Activated T-cell treated with anti-CD3 and anti-CD28 coated beads, Interleukin-2, amount 50 U/mL, for 24 hours (primary cell): ENCODE data around the gene ACTL6B.

Experiments used
- DNase-seq: peaks from one replicate; pipeline ENCODE4 v3.0.0-alpha.2; 2020
- H3K27ac Mint-ChIP-seq: 2 replicates; pipeline ENCODE4 v1.8.0; 2020; ENCODE audit warnings: mild to moderate bottlenecking, mixed read lengths
- H3K27me3 Mint-ChIP-seq: 2 replicates; pipeline ENCODE4 v1.8.0; 2020; ENCODE audit warnings: mixed read lengths
- H3K36me3 Mint-ChIP-seq: 2 replicates; pipeline ENCODE4 v1.8.0; 2020; ENCODE audit warnings: low read depth, mixed read lengths
- H3K4me1 Mint-ChIP-seq: 2 replicates; pipeline ENCODE4 v1.8.0; 2020; ENCODE audit warnings: low read depth, mixed read lengths
- H3K4me3 Mint-ChIP-seq: 2 replicates; pipeline ENCODE4 v1.8.0; 2020; ENCODE audit warnings: mild to moderate bottlenecking, moderate library complexity, mixed read lengths
- H3K9me3 Mint-ChIP-seq: 2 replicates; pipeline ENCODE4 v1.8.0; 2020; ENCODE audit warnings: mixed read lengths

Gene ACTL6B

GRCh38 chr7:100679129-100679926, 23.1 kb upstream of the ACTL6B start:
- Mint-ChIP-seq H3K27me3 (no peaks in the 10 kb centered on the region), H3K27ac (peak overlapping the region; percentile 79), H3K4me1 (peaks cover 46% of the 10 kb centered on the region), H3K36me3 (peaks cover 74% of the 10 kb centered on the region), H3K9me3 (no peaks in the 10 kb centered on the region), H3K4me3 (no peak overlapping the region)
- no peak for DNase-seq

GRCh38 chr7:100678291-100678984, 22.2 kb upstream of the ACTL6B start:
- Mint-ChIP-seq H3K4me3 (no peak overlapping the region), H3K36me3 (peaks cover 74% of the 10 kb centered on the region), H3K27ac (peak overlapping the region; percentile 85)

GRCh38 chr7:100677308-100678267, 21.3 kb upstream of the ACTL6B start:
- peak overlapping the region; percentile 52 for H3K4me3 Mint-ChIP-seq
- H3K9me3 Mint-ChIP-seq, result no peaks in the 10 kb centered on the region
- DNase-seq, result no peak
- peak overlapping the region; percentile 93 for H3K27ac Mint-ChIP-seq
- peaks cover 46% of the 10 kb centered on the region for H3K4me1 Mint-ChIP-seq
- H3K27me3 Mint-ChIP-seq, result no peaks in the 10 kb centered on the region
- peaks cover 70% of the 10 kb centered on the region for H3K36me3 Mint-ChIP-seq

More at GRCh38 chr7:100678291-100678984, 22.2 kb upstream of the ACTL6B start:
- H3K4me1 Mint-ChIP-seq, result peaks cover 46% of the 10 kb centered on the region
- no peaks in the 10 kb centered on the region for H3K27me3 Mint-ChIP-seq
- no peaks in the 10 kb centered on the region for H3K9me3 Mint-ChIP-seq
- no peak for DNase-seq

GRCh38 chr7:100676501-100677306, 20.5 kb upstream of the ACTL6B start:
- peaks cover 61% of the 10 kb centered on the region for H3K36me3 Mint-ChIP-seq
- H3K4me3 Mint-ChIP-seq, result peak overlapping the region; percentile 84

GRCh38 chr7:100675581-100676350, 19.5 kb upstream of the ACTL6B start:
- peaks cover 51% of the 10 kb centered on the region for H3K36me3 Mint-ChIP-seq
- H3K27me3 Mint-ChIP-seq, result no peaks in the 10 kb centered on the region
- peak overlapping the region; percentile 84 for H3K4me3 Mint-ChIP-seq
- peaks cover 34% of the 10 kb centered on the region for H3K4me1 Mint-ChIP-seq
- peak; percentile 84 for DNase-seq
- H3K27ac Mint-ChIP-seq, result peak overlapping the region; percentile 93
- no peaks in the 10 kb centered on the region for H3K9me3 Mint-ChIP-seq

More at GRCh38 chr7:100676501-100677306, 20.5 kb upstream of the ACTL6B start:
- peak overlapping the region; percentile 93 for H3K27ac Mint-ChIP-seq
- H3K4me1 Mint-ChIP-seq, result peaks cover 39% of the 10 kb centered on the region
- no peaks in the 10 kb centered on the region for H3K9me3 Mint-ChIP-seq
- DNase-seq, result no peak
- no peaks in the 10 kb centered on the region for H3K27me3 Mint-ChIP-seq

- Mint-ChIP-seq H3K9me3 (no peaks in the 10 kb centered on the region), H3K4me3 (peak overlapping the region; percentile 96), H3K36me3 (peaks cover 45% of the 10 kb centered on the region), H3K27me3 (no peaks in the 10 kb centered on the region), H3K4me1 (peaks cover 29% of the 10 kb centered on the region), H3K27ac (peak overlapping the region; percentile 94)
- no peak for DNase-seq
Measured at GRCh38 chr7:100675105-100675451, 18.8 kb upstream of the ACTL6B start.

GRCh38 chr7:100674411-100675104, 18.3 kb upstream of the ACTL6B start:
- H3K4me1 Mint-ChIP-seq, result peaks cover 24% of the 10 kb centered on the region
- H3K27ac Mint-ChIP-seq, result peak overlapping the region; percentile 94
- H3K4me3 Mint-ChIP-seq, result peak overlapping the region; percentile 96
- DNase-seq, result peak; percentile 70
- no peaks in the 10 kb centered on the region for H3K9me3 Mint-ChIP-seq
- H3K27me3 Mint-ChIP-seq, result no peaks in the 10 kb centered on the region
- peaks cover 39% of the 10 kb centered on the region for H3K36me3 Mint-ChIP-seq

GRCh38 chr7:100673942-100674410, 17.7 kb upstream of the ACTL6B start:
- no peaks in the 10 kb centered on the region for H3K9me3 Mint-ChIP-seq
- no peak for DNase-seq
- H3K4me1 Mint-ChIP-seq, result peaks cover 19% of the 10 kb centered on the region
- H3K36me3 Mint-ChIP-seq, result peaks cover 34% of the 10 kb centered on the region
- H3K27me3 Mint-ChIP-seq, result no peaks in the 10 kb centered on the region
- H3K4me3 Mint-ChIP-seq, result peak overlapping the region; percentile 96
- H3K27ac Mint-ChIP-seq, result peak overlapping the region; percentile 94

- peak; percentile 100 for DNase-seq
- Mint-ChIP-seq H3K36me3 (peaks cover 31% of the 10 kb centered on the region), H3K27ac (peak within 1 kb of the TSS; percentile 97), H3K9me3 (no peaks in the 10 kb centered on the region), H3K27me3 (no peaks in the 10 kb centered on the region), H3K4me1 (peaks cover 18% of the 10 kb centered on the region), H3K4me3 (peak within 1 kb of the TSS; percentile 96)
Measured at GRCh38 chr7:100673302-100673941, 17.2 kb upstream of the ACTL6B start, which contains the start of gene GNB2. TSS of gene GNB2 (plus strand) at chr7:100673740. CDS start at chr7:100676266, 2,526 bp downstream.

GRCh38 chr7:100671353-100672327, 15.4 kb upstream of the ACTL6B start:
- no peak overlapping the region for H3K27ac Mint-ChIP-seq
- H3K4me3 Mint-ChIP-seq, result no peak overlapping the region

GRCh38 chr7:100670074-100670473, 13.8 kb upstream of the ACTL6B start:
- no peak for DNase-seq
- Mint-ChIP-seq H3K9me3 (no peaks in the 10 kb centered on the region), H3K4me1 (peaks cover 4% of the 10 kb centered on the region), H3K36me3 (peaks cover 10% of the 10 kb centered on the region), H3K27me3 (no peaks in the 10 kb centered on the region), H3K4me3 (no peak overlapping the region), H3K27ac (no peak overlapping the region)

More at GRCh38 chr7:100671353-100672327, 15.4 kb upstream of the ACTL6B start:
- H3K36me3 Mint-ChIP-seq, result peaks cover 16% of the 10 kb centered on the region
- peaks cover 8% of the 10 kb centered on the region for H3K4me1 Mint-ChIP-seq
- H3K27me3 Mint-ChIP-seq, result no peaks in the 10 kb centered on the region
- no peaks in the 10 kb centered on the region for H3K9me3 Mint-ChIP-seq
- no peak for DNase-seq
